Adipose tissue (tissue), 3 donors: ENCODE measurements around the gene DDR2. TPM values are rescaled to one million over a fixed set of nuclear protein-coding genes. Genes with fewer than 3 reads are reported as not detected.

Experiments
- H3K27ac ChIP-seq: one replicate; pipeline ENCODE4 v1.5.1; 2013; ENCODE audit warnings: low read depth, low read length
- WGBS, 3 donors: extraction: QIAGEN DNeasy Blood & Tissue Kit; methylation state at CpG; one replicate each; pipeline ENCODE4 v1.1.7; 2013; 5-methylcytosine and 5-hydroxymethylcytosine counted together
- polyA plus RNA-seq, 3 donors: library from polyadenylated mRNA; stranded (reverse); fragments of 200-250 nt; gene quantifications; one replicate each; pipeline ENCODE4 v1.2.3, GENCODE V29; 2013
- donor health status: healthy with polysubstance abuse.
- donor health status: Bipolar disorder and iron deficiency.
- donor health status: healthy.

The DDR2 gene
- polyA plus RNA-seq, 3 donors = 1.9 to 101 (median 26.4) TPM

- no peak overlapping the region for H3K27ac ChIP-seq
- WGBS, 3 donors = 91 to 95% (median 92%) methylated on average over 5 of the region's 5 CpGs
Observed at GRCh38 chr1:162688931-162689330, 56.7 kb downstream of the DDR2 start.

DNA sequence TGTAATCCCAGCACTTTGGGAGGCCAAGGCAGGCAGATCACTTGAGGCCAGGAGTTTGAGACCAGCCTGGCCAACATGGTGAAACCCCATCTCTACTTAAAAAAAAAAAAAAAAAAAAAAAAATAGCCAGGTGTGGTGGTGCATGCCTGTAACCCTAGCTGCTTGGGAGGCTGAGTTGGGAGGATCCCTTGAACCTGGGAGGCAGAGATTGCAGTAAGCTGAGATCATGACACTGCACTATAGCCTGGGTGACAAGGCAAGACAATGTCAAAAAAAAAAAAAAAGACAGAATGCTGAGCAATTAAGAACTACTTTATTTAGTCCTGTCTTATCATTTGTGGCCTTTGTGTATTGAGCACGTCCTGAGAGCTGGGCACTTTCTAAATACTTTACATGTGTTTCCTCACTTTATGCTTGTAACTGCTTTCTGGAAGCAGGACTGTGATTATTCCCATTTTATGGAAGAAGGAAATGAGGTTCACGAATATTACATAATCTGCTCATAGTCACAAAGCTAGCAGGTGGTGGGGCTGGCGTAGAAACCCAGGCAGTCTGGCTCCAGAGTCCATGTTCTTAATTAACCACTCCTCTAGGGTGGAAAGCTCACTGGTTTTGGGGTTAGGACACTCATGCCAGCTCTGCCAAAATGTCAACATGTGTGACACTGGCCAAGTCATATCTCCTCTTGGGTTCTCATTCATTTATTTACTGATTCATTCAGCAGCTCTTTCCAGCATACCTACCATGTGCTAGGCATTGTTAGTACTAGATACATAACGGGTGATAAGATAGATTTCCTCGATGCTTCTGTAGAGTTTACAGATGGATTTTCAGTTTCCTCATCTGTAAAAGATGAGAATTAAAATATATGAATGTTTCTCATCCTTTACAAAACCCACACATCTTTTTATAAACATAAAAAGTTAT lies 57.7 kb downstream of the DDR2 start:
- no peak overlapping the region for H3K27ac ChIP-seq
- 56 to 72% (median 68%) methylated on average over 5 of the region's 5 CpGs for WGBS, 3 donors

DNA sequence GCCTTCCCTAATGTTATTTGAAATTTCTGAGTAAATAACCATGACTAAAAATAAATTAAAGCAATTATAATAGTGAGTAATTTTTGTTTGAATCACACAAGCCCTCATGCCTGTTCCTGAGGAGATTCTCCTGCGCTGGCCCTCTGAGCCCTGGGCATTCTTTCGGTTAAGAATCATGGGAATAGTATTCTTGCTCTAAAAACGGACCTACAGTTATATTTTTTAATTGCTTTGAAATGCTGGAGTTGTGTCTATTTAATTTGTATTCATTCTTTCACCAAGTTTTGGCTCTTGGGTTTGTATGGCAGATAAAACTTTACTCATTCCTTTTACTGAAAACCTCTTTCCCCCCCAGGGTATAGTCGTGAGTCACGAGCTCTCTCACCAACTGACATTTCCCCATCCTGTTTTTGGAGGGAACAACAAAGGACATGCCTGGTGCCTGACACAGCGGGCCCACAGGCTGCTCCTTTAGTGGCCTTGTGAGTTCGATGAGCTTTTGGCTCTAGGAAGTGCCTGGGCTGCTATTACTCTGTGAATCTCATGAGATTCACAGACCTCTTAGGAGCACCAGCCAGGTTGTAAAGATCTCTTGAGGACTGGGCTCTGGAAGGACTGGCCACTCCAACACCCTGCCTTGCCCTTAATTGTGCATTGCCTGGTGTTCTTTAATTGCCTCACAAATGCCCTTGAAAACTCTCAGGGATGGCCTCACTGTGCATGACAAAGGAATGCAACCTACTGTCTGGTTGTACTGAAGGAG lies 58.6 kb downstream of the DDR2 start:
- H3K27ac ChIP-seq = no peak overlapping the region
- 31 to 77% (median 33%) methylated on average over 7 of the region's 7 CpGs for WGBS, 3 donors

DNA sequence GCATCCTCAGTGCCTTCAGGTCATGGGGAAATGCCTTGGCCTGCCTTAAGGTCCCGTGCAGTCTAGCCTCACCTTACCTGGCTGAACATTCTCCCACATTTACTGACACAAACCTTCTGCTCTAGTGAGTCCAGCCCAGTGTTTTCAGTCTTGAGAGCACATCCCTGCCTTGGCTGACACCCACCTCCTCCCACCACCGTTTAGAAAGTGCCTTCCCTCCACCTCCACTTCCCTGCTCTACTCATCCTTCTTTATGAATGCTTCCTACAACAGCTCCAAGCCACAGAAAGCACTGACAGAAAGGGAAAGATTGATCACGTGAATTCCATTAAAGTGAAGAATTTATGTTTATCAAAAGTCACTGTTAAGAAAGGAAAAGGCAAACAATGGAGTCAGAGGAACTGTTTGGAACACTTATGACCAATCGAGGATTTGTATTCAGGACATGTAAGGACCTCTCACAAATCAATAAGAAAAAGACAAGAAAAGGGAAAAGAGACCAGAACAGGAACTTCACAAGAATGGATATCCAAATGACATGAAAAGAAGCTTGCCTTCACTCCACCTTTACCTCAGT lies 59.8 kb downstream of the DDR2 start:
- H3K27ac ChIP-seq = no peak overlapping the region

GRCh38 chr1:162694911-162695310 lies 62.6 kb downstream of the DDR2 start:
- H3K27ac ChIP-seq = no peak overlapping the region
- 80 to 88% (median 81%) methylated on average over 4 of the region's 4 CpGs for WGBS, 3 donors

More for the DNA sequence above, 59.8 kb downstream of the DDR2 start:
- 58 to 67% (median 64%) methylated on average over 4 of the region's 4 CpGs for WGBS, 3 donors

DNA sequence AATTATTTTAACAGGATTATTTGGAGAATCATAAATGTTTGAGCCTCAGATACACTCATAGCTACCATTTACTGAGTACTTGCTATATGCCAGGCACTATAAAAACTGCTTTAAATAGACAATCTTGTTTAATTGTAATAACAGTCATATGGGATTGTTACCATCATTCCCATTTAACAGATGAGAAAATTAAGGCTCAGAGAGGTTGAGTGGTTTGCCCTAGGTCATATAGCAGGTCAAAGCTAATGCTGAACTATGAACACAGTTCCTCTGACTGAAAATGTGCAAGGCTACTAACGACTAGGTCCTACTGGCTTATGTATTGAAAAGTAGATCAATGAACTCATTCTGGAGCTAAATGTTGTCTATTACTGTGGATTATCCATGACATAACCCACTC lies 63.4 kb downstream of the DDR2 start:
- no peak overlapping the region for H3K27ac ChIP-seq
- WGBS, 3 donors = 23 to 59% (median 56%) methylated on average over 1 of the region's 1 CpG

- no peak overlapping the region for H3K27ac ChIP-seq
- WGBS, 3 donors = 24 to 50% (median 45%) methylated on average over 5 of the region's 5 CpGs
Observed at GRCh38 chr1:162696286-162696862, 64.1 kb downstream of the DDR2 start.

DNA sequence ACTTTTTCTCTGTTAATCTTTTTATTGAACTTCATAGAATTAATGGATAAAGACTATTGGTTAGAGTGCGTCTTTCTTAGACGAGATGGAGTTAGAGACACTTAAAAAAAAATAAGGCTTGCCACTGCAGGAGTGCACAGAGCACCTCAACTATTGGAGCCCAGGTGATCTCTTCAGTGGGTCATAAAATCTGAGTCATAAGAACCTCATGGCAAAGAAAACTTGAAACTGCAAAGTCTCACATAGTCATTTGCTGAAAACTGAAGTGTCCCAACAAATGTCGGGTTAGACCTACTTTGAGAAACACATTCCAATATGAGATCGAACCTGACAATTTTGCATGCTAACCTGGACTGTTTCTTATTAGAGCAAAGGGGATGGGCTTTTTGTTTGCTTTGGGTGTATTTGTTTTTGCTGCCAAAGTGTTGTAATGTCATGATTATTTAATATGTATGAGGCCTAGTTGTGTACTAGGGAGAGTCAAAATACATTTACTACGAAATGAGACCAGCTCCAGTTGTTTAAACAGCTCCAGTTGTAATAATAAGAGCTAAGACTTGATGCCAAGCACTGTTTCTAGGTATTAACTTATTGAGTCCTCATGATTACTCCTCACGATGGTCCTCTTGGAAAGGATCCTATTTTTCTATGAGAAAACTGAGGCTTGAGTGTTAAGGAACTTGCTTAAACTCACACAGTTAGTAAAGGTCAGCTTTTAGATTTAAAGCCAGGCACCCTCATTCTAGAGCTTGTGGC lies 65.1 kb downstream of the DDR2 start:
- 65 to 83% (median 81%) methylated on average over 6 of the region's 6 CpGs for WGBS, 3 donors

DNA sequence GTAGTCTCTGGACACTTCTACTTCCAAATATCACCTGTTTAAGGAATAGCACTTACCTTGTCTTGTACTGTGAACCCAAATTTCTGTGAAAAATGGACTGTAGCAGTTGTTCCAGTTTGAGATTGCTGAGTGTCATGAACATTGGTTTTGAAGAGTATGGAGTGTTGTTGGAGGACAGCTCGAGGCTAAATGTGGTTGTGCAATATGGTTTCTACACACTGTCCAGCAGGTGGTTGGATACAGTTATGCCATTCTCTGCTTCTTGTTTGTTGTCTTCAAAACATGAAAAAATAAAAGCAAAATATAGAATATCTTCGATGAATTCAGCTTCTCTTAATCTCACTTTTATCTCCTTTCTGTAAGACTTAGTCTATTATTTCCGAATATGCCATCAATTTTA lies 67.1 kb downstream of the DDR2 start:
- no peak overlapping the region for H3K27ac ChIP-seq
- WGBS, 3 donors = 71 to 88% (median 72%) methylated on average over 3 of the region's 3 CpGs

More for the DNA sequence above, 65.1 kb downstream of the DDR2 start:
- H3K27ac ChIP-seq = no peak overlapping the region

DNA sequence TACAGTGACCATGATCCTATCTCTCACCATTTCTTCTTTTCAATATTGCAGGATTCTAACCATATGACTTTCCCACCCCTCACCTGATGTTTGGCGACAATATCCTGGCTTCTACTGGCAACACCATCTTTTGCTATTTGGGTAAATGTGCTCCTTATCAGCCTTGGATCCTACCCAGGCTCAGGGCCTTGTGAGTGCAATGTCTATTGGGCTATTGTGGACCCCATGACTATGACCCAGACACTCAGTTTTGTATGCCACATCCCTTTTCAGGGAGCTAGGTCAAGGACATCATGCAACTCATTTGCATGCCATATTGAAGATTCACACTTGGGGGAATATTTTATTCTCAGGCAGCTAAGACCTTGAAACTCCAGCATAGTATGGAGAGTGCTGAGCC lies 67.9 kb downstream of the DDR2 start:
- 96% methylated on average over 1 of the region's 1 CpG for WGBS, 3 donors
- H3K27ac ChIP-seq = no peak overlapping the region

- H3K27ac ChIP-seq = no peak overlapping the region
- WGBS, 3 donors = 63 to 75% (median 70%) methylated on average over 1 of the region's 1 CpG
Observed at GRCh38 chr1:162701286-162701685, 69.0 kb downstream of the DDR2 start.

DNA sequence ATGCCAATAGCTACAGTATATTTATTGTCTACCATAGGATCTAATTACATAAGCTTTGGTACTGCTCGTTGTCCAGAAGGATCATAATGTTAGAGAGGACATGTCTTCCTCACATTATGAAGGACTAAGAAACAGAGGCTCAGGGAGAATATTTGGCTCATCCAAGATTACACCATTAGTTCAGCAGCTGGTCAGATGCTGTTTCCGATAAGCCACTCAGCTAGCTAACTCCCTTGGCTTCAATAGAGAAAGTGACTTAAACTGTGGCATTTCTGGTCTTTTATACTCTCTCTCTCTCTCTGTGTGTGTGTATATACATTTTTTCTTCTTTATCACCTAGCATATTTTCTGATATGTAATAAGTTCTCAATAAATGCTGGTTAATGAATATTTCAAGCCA lies 70.4 kb downstream of the DDR2 start:
- 71 to 80% (median 73%) methylated on average over 2 of the region's 2 CpGs for WGBS, 3 donors

GRCh38 chr1:162703708-162704107 lies 71.4 kb downstream of the DDR2 start:
- WGBS, 3 donors = 54 to 82% (median 67%) methylated on average over 4 of the region's 4 CpGs

More for the DNA sequence above, 70.4 kb downstream of the DDR2 start:
- H3K27ac ChIP-seq = no peak overlapping the region

GRCh38 chr1:162704673-162705424 lies 72.6 kb downstream of the DDR2 start:
- WGBS, 3 donors = 73 to 81% (median 77%) methylated on average over 11 of the region's 11 CpGs
- H3K27ac ChIP-seq = no peak overlapping the region

More at GRCh38 chr1:162703708-162704107, 71.4 kb downstream of the DDR2 start:
- no peak overlapping the region for H3K27ac ChIP-seq

- H3K27ac ChIP-seq = no peak overlapping the region
- 50 to 76% (median 63%) methylated on average over 2 of the region's 2 CpGs for WGBS, 3 donors
Observed at GRCh38 chr1:162706003-162706402, 73.7 kb downstream of the DDR2 start.

GRCh38 chr1:162706606-162707005 lies 74.3 kb downstream of the DDR2 start:
- H3K27ac ChIP-seq = no peak overlapping the region
- 82 to 91% (median 86%) methylated on average over 3 of the region's 3 CpGs for WGBS, 3 donors

DNA sequence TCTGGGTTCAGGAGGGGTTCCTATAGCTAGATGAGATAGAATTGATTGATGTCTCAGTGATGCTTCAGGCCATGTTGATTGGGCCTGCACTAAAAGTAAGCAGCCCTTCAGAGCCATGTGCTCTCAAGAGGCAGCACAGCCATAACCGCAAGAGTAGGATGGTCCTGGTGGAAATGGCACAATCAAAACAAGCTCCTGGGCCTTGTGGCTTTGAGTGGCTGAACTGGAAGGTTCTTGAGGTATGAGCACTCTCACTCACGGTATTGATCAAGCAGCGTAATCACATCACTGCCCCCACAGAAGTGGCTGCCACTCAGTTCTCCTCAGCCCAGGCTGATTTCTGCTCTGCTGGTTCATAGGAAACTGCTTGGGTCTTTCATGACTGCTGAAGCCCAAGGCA lies 76.0 kb downstream of the DDR2 start:
- 79 to 98% (median 79%) methylated on average over 3 of the region's 3 CpGs for WGBS, 3 donors
- H3K27ac ChIP-seq = no peak overlapping the region
